B cell (primary cell): Measurements from ENCODE around the gene SLC5A2.

Source experiments
- CTCF ChIP-seq: fragments of 200-600 bp; IDR thresholded peaks from one replicate; pipeline ENCODE4 v1.8.0; 2022; ENCODE audit warnings: antibody characterized with exemption, mild to moderate bottlenecking
- EZH2 ChIP-seq: IDR thresholded peaks from 2 replicates; pipeline ENCODE4 v1.6.1; 2012; ENCODE audit warnings: borderline replicate concordance, low read depth, mild to moderate bottlenecking, moderate library complexity, low read length; ENCODE audit not compliant: insufficient read depth, poor library complexity, severe bottlenecking

GRCh38 chr16:31477220-31478216, 5.4 kb upstream of the SLC5A2 start:
- TF ChIP-seq CTCF (no peak), EZH2 (no peak)
